Activated T-helper 2 cell treated with anti-CD3 and anti-CD28 coated beads, Interferon-gamma antibody, Interleukin-2, Interleukin-4, amounts not matched to agents 10 μg/mL and 5 μg/mL and 100 μg/mL, durations not matched to agents 14 hours and 24 hours and 36 hours (primary cell): ENCODE measurements around the gene APPBP2. TPM values are rescaled to one million over a fixed set of nuclear protein-coding genes. Genes with fewer than 3 reads are reported as not detected.

ENCODE experiments used
- DNase-seq: peaks from one replicate; pipeline ENCODE4 v3.0.0; 2021; ENCODE audit warnings: low spot score
- H3K27ac Mint-ChIP-seq: one replicate; pipeline ENCODE4 v1.8.0; 2021; ENCODE audit warnings: mixed read lengths
- H3K27me3 Mint-ChIP-seq: one replicate; pipeline ENCODE4 v1.8.0; 2021; ENCODE audit warnings: low read depth, mixed read lengths
- H3K36me3 Mint-ChIP-seq: one replicate; pipeline ENCODE4 v1.8.0; 2021; ENCODE audit warnings: low read depth, mixed read lengths
- H3K4me1 Mint-ChIP-seq: one replicate; pipeline ENCODE4 v1.8.0; 2021; ENCODE audit warnings: low read depth, mixed read lengths
- H3K4me3 Mint-ChIP-seq: one replicate; pipeline ENCODE4 v1.8.0; 2021; ENCODE audit warnings: low read depth, mild to moderate bottlenecking, moderate library complexity, mixed read lengths
- H3K9me3 Mint-ChIP-seq: one replicate; pipeline ENCODE4 v1.8.0; 2021; ENCODE audit warnings: mixed read lengths
- intact Hi-C: fragments of 100-400 bp; cut with micrococcal nuclease; formaldehyde crosslinking; loops from one replicate; pipeline ENCODE4 v1.15.1; 2023
- total RNA-seq: library from RNA; stranded (reverse); gene quantifications from 2 replicates; pipeline ENCODE4 v1.2.3, GENCODE V29; 2022

APPBP2 gene
- total RNA-seq, 1 donor from 2014 or later, result 26.9 TPM

GRCh38 chr17:60464343-60464742 lies 61.7 kb downstream of the APPBP2 start:
- no peak overlapping the region for H3K27ac Mint-ChIP-seq

GRCh38 chr17:60463157-60463835 lies 62.7 kb downstream of the APPBP2 start:
- H3K27me3 Mint-ChIP-seq, result no peaks in the 10 kb centered on the region
- intact Hi-C loops, result no loop called here
- no peak overlapping the region for H3K4me3 Mint-ChIP-seq
- no peak for DNase-seq
- no peaks in the 10 kb centered on the region for H3K4me1 Mint-ChIP-seq
- no peaks in the 10 kb centered on the region for H3K9me3 Mint-ChIP-seq
- peaks cover 50% of the 10 kb centered on the region for H3K36me3 Mint-ChIP-seq
- H3K27ac Mint-ChIP-seq, result no peak overlapping the region

More at GRCh38 chr17:60464343-60464742, 61.7 kb downstream of the APPBP2 start:
- Mint-ChIP-seq H3K9me3 (no peaks in the 10 kb centered on the region), H3K36me3 (peaks cover 41% of the 10 kb centered on the region), H3K27me3 (no peaks in the 10 kb centered on the region), H3K4me3 (no peak overlapping the region), H3K4me1 (no peaks in the 10 kb centered on the region)
- intact Hi-C loops, result no loop called here
- no peak for DNase-seq

- H3K36me3 Mint-ChIP-seq, result peaks cover 59% of the 10 kb centered on the region
- peaks cover 7% of the 10 kb centered on the region for H3K9me3 Mint-ChIP-seq
- no peak overlapping the region for H3K4me3 Mint-ChIP-seq
- H3K27ac Mint-ChIP-seq, result no peak overlapping the region
- H3K4me1 Mint-ChIP-seq, result no peaks in the 10 kb centered on the region
- no peak for DNase-seq
- intact Hi-C loops, result no loop called here
- H3K27me3 Mint-ChIP-seq, result no peaks in the 10 kb centered on the region
Measured at GRCh38 chr17:60461584-60461983, 64.5 kb downstream of the APPBP2 start.

GRCh38 chr17:60457148-60457547 lies 68.9 kb downstream of the APPBP2 start:
- Mint-ChIP-seq H3K4me1 (no peaks in the 10 kb centered on the region), H3K9me3 (peaks cover 7% of the 10 kb centered on the region), H3K27ac (no peak overlapping the region), H3K4me3 (no peak overlapping the region), H3K27me3 (no peaks in the 10 kb centered on the region), H3K36me3 (peaks cover 62% of the 10 kb centered on the region)
- DNase-seq, result no peak
- intact Hi-C loops, result no loop called here

- Mint-ChIP-seq H3K27me3 (no peaks in the 10 kb centered on the region), H3K36me3 (peaks cover 65% of the 10 kb centered on the region), H3K4me1 (no peaks in the 10 kb centered on the region), H3K4me3 (no peak overlapping the region), H3K9me3 (peaks cover 7% of the 10 kb centered on the region), H3K27ac (no peak overlapping the region)
- DNase-seq, result no peak
- intact Hi-C loops, result no loop called here
Measured at GRCh38 chr17:60455378-60455777, 70.7 kb downstream of the APPBP2 start.

GRCh38 chr17:60451965-60452364 lies 74.1 kb downstream of the APPBP2 start:
- H3K4me1 Mint-ChIP-seq, result no peaks in the 10 kb centered on the region
- no peak overlapping the region for H3K27ac Mint-ChIP-seq
- peaks cover 51% of the 10 kb centered on the region for H3K36me3 Mint-ChIP-seq
- no peak for DNase-seq
- intact Hi-C loops, result no loop called here
- no peaks in the 10 kb centered on the region for H3K27me3 Mint-ChIP-seq
- no peak overlapping the region for H3K4me3 Mint-ChIP-seq
- H3K9me3 Mint-ChIP-seq, result peaks cover under 1% of the 10 kb centered on the region

GRCh38 chr17:60451071-60451470 lies 75.0 kb downstream of the APPBP2 start:
- Mint-ChIP-seq H3K27me3 (no peaks in the 10 kb centered on the region), H3K9me3 (no peaks in the 10 kb centered on the region), H3K36me3 (peaks cover 47% of the 10 kb centered on the region), H3K4me1 (no peaks in the 10 kb centered on the region), H3K27ac (no peak overlapping the region), H3K4me3 (no peak overlapping the region)
- intact Hi-C loops, result no loop called here
- DNase-seq, result no peak

- Mint-ChIP-seq H3K27ac (no peak overlapping the region), H3K9me3 (no peaks in the 10 kb centered on the region), H3K4me1 (no peaks in the 10 kb centered on the region), H3K27me3 (no peaks in the 10 kb centered on the region), H3K36me3 (peaks cover 32% of the 10 kb centered on the region), H3K4me3 (no peak overlapping the region)
- DNase-seq, result no peak
- intact Hi-C loops, result no loop called here
Measured at GRCh38 chr17:60447375-60447774, 78.7 kb downstream of the APPBP2 start.

- H3K27me3 Mint-ChIP-seq, result no peaks in the 10 kb centered on the region
- H3K4me3 Mint-ChIP-seq, result no peak overlapping the region
- no peaks in the 10 kb centered on the region for H3K4me1 Mint-ChIP-seq
- no peak overlapping the region for H3K27ac Mint-ChIP-seq
- H3K36me3 Mint-ChIP-seq, result peaks cover 20% of the 10 kb centered on the region
- no peak for DNase-seq
- intact Hi-C loops, result no loop called here
- H3K9me3 Mint-ChIP-seq, result no peaks in the 10 kb centered on the region
Measured at GRCh38 chr17:60445144-60445543, 80.9 kb downstream of the APPBP2 start.

- peaks cover 16% of the 10 kb centered on the region for H3K36me3 Mint-ChIP-seq
- intact Hi-C loops, result no loop called here
- H3K27me3 Mint-ChIP-seq, result no peaks in the 10 kb centered on the region
- H3K4me1 Mint-ChIP-seq, result no peaks in the 10 kb centered on the region
- no peak overlapping the region for H3K27ac Mint-ChIP-seq
- no peaks in the 10 kb centered on the region for H3K9me3 Mint-ChIP-seq
- DNase-seq, result no peak
- no peak overlapping the region for H3K4me3 Mint-ChIP-seq
Measured at GRCh38 chr17:60443713-60444112, 82.3 kb downstream of the APPBP2 start.

GRCh38 chr17:60442271-60443173 lies 83.5 kb downstream of the APPBP2 start:
- no peak overlapping the region for H3K27ac Mint-ChIP-seq
- H3K4me1 Mint-ChIP-seq, result no peaks in the 10 kb centered on the region
- no peaks in the 10 kb centered on the region for H3K27me3 Mint-ChIP-seq
- intact Hi-C loops, result no loop called here
- DNase-seq, result no peak
- no peaks in the 10 kb centered on the region for H3K9me3 Mint-ChIP-seq
- peaks cover 8% of the 10 kb centered on the region for H3K36me3 Mint-ChIP-seq
- H3K4me3 Mint-ChIP-seq, result no peak overlapping the region

- no peaks in the 10 kb centered on the region for H3K27me3 Mint-ChIP-seq
- no peaks in the 10 kb centered on the region for H3K9me3 Mint-ChIP-seq
- intact Hi-C loops, result loop anchor here (10.0 kb wide), 1 partner anchor 205 kb away; no protein-coding TSS in a partner anchor
- no peak overlapping the region for H3K4me3 Mint-ChIP-seq
- no peak for DNase-seq
- peaks cover 3% of the 10 kb centered on the region for H3K4me1 Mint-ChIP-seq
- no peaks in the 10 kb centered on the region for H3K36me3 Mint-ChIP-seq
- H3K27ac Mint-ChIP-seq, result no peak overlapping the region
Measured at GRCh38 chr17:60439501-60439900, 86.5 kb downstream of the APPBP2 start.

GRCh38 chr17:60436676-60437075 lies 89.4 kb downstream of the APPBP2 start:
- Mint-ChIP-seq H3K36me3 (no peaks in the 10 kb centered on the region), H3K4me1 (peaks cover 3% of the 10 kb centered on the region), H3K4me3 (no peak overlapping the region), H3K27me3 (peaks cover 5% of the 10 kb centered on the region), H3K9me3 (no peaks in the 10 kb centered on the region), H3K27ac (no peak overlapping the region)
- DNase-seq, result no peak
- intact Hi-C loops, result loop anchor here (1.0 to 10.0 kb wide), 2 partner anchors 202 to 294 kb away; no protein-coding TSS in a partner anchor
